ENCODE measurements around the gene PPFIA2.

The PPFIA2 gene

DNA sequence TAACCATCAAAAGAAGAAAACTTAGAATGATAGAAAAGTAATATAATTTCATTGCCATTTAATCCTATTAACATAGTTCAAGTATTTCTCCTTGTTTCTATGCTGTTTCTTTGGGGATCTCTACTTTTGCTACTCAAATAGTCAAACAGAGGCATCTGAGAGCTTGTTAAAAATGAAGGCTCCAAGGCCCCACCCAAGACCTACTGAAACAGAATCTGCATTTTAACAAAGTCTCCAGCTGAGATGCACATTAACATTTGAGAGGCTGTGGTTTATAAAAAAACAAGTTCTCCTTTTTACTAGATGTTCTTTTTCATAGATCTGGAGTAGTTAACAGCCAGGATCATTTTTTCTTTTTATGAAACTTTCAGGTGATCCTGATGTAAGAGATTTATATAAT, 31.8 kb downstream of the PPFIA2 start:
- Histone ChIP-seq H3K4me3 (ENCODE audit: low read depth, low read length) (no peak overlapping the region), H3K27me3 (ENCODE audit: insufficient read depth, low read length) (no peaks in the 10 kb centered on the region), H3K36me3 (ENCODE audit: insufficient read depth, low read length) (no peaks in the 10 kb centered on the region), H2AFZ (ENCODE audit: low read length, unreplicated experiment) (no peak overlapping the region), H3K4me1 (ENCODE audit: control insufficient read depth, insufficient read depth, low read length, unreplicated experiment) (no peaks in the 10 kb centered on the region), H3K79me2 (ENCODE audit: control insufficient read depth, insufficient read depth, low read length, unreplicated experiment) (no peaks in the 10 kb centered on the region), H3K27ac (ENCODE audit: low read depth, low read length) (no peak overlapping the region)

GRCh38 chr12:81726634-81727033, 32.5 kb downstream of the PPFIA2 start:
- H2AFZ ChIP-seq (ENCODE audit: low read length, unreplicated experiment): no peak overlapping the region
- no peak overlapping the region for H3K27ac ChIP-seq (ENCODE audit: low read depth, low read length)
- H3K79me2 ChIP-seq (ENCODE audit: control insufficient read depth, insufficient read depth, low read length, unreplicated experiment): no peaks in the 10 kb centered on the region
- no peaks in the 10 kb centered on the region for H3K36me3 ChIP-seq (ENCODE audit: insufficient read depth, low read length)
- no peaks in the 10 kb centered on the region for H3K27me3 ChIP-seq (ENCODE audit: insufficient read depth, low read length)
- H3K4me1 ChIP-seq (ENCODE audit: control insufficient read depth, insufficient read depth, low read length, unreplicated experiment): no peaks in the 10 kb centered on the region
- no peak overlapping the region for H3K4me3 ChIP-seq (ENCODE audit: low read depth, low read length)

DNA sequence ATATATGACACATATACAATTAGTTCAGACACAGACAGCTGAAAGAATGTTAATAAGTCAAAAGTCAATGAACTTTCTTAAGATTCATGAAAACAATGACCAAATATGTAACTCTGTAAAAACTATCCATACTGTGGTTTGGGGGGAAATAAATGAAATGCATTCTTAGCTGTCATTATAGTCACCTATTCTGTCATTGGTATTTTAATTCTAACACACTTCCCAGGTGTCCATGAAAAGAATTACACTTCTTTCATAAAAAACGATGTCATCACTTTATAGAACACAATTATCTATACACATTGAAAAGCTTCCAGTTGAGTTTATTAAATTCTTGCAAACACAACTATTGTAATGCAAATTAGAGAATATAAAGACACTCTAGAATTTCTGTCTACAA, 35.8 kb downstream of the PPFIA2 start:
- no peaks in the 10 kb centered on the region for H3K36me3 ChIP-seq (ENCODE audit: insufficient read depth, low read length)
- no peak overlapping the region for H3K27ac ChIP-seq (ENCODE audit: low read depth, low read length)
- H2AFZ ChIP-seq (ENCODE audit: low read length, unreplicated experiment): no peak overlapping the region
- no peaks in the 10 kb centered on the region for H3K27me3 ChIP-seq (ENCODE audit: insufficient read depth, low read length)
- H3K4me3 ChIP-seq (ENCODE audit: low read depth, low read length): no peak overlapping the region
- no peaks in the 10 kb centered on the region for H3K4me1 ChIP-seq (ENCODE audit: control insufficient read depth, insufficient read depth, low read length, unreplicated experiment)
- H3K79me2 ChIP-seq (ENCODE audit: control insufficient read depth, insufficient read depth, low read length, unreplicated experiment): no peaks in the 10 kb centered on the region

DNA sequence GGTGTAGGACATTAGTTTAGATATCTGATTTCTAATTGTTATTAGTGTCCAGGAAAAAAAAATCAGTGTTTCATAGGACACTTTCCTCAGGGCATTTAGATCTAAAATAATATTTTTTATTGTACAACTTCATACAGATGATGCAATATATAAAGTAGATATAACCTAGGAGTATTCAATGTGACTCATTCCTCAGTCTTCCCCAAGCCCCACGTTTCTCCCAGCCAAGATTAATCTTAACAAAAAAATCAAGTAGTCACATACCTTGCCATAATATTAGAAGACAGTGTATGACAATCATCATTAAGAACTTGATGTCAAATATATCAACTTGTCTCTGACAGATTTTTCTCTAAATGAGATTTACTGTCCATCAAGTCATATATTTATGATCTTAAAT, 37.1 kb downstream of the PPFIA2 start:
- H2AFZ ChIP-seq (ENCODE audit: low read length, unreplicated experiment): no peak overlapping the region

DNA sequence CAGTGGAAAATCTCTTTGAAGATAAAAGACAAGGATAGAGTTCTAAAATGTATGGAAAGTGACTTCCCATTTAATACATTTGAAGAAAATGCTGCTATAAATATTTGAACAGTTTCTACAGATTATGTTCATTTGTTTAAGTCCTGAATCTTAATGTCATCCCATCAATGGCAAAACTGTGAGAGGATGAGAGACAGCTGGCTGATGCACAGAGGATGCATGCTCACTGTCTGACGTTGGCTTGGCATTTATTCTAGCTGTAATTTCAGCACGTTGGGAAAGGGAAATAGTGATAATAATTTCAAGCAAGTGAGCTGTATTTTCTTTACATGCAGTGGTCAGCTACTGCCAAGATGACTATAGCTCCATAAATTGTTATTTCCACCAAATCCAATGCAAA, 40.5 kb downstream of the PPFIA2 start:
- Histone ChIP-seq H3K27ac (ENCODE audit: low read depth, low read length) (no peak overlapping the region), H3K4me1 (ENCODE audit: control insufficient read depth, insufficient read depth, low read length, unreplicated experiment) (no peaks in the 10 kb centered on the region), H3K4me3 (ENCODE audit: low read depth, low read length) (no peak overlapping the region), H3K27me3 (ENCODE audit: insufficient read depth, low read length) (no peaks in the 10 kb centered on the region), H2AFZ (ENCODE audit: low read length, unreplicated experiment) (no peak overlapping the region), H3K79me2 (ENCODE audit: control insufficient read depth, insufficient read depth, low read length, unreplicated experiment) (no peaks in the 10 kb centered on the region), H3K36me3 (ENCODE audit: insufficient read depth, low read length) (no peaks in the 10 kb centered on the region)

More for the DNA sequence above, 37.1 kb downstream of the PPFIA2 start:
- no peak overlapping the region for H3K4me3 ChIP-seq (ENCODE audit: low read depth, low read length)
- H3K27ac ChIP-seq (ENCODE audit: low read depth, low read length): no peak overlapping the region
- H3K4me1 ChIP-seq (ENCODE audit: control insufficient read depth, insufficient read depth, low read length, unreplicated experiment): no peaks in the 10 kb centered on the region
- no peaks in the 10 kb centered on the region for H3K79me2 ChIP-seq (ENCODE audit: control insufficient read depth, insufficient read depth, low read length, unreplicated experiment)
- no peaks in the 10 kb centered on the region for H3K36me3 ChIP-seq (ENCODE audit: insufficient read depth, low read length)
- H3K27me3 ChIP-seq (ENCODE audit: insufficient read depth, low read length): no peaks in the 10 kb centered on the region

DNA sequence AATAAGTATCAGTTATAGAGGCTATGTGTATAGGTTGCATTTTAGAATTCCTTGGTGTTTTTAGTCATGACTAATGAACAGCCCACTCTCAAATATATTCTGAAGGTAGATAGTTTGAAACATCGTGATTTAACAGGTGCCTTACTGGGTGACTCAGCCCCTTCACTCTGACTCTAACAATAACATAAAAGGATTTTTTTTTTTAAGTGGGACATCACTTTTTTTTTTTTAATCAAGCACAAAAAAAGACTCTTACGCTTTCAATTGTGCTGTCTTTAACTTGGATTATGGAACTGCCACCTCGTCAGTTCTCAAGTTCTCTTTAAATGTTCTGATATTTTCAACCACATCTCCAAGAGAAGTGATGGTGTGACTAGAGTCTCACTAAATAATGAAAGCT, 46.6 kb downstream of the PPFIA2 start:
- Histone ChIP-seq H3K79me2 (ENCODE audit: control insufficient read depth, insufficient read depth, low read length, unreplicated experiment) (no peaks in the 10 kb centered on the region), H3K27ac (ENCODE audit: low read depth, low read length) (no peak overlapping the region), H3K36me3 (ENCODE audit: insufficient read depth, low read length) (no peaks in the 10 kb centered on the region), H3K27me3 (ENCODE audit: insufficient read depth, low read length) (no peaks in the 10 kb centered on the region), H3K4me3 (ENCODE audit: low read depth, low read length) (no peak overlapping the region), H2AFZ (ENCODE audit: low read length, unreplicated experiment) (no peak overlapping the region), H3K4me1 (ENCODE audit: control insufficient read depth, insufficient read depth, low read length, unreplicated experiment) (no peaks in the 10 kb centered on the region)

DNA sequence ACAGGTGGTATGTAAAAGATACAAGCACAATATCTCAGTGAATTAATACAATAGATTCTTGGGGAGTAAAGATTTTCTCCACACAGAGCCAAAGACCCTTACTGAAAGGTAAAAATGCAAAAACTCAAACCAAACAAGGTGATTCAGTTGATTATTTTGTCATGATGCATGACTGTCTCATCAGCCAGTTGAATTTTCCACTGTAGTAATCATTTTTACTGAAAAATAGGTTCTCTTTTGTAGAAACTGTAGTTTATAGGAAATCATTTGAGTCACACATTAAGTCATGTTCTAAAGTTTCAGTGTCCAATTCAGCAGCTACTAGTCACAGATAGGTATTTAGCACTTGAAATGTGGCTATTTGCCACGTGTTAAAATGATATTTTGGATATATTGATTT, 53.6 kb downstream of the PPFIA2 start:
- Histone ChIP-seq H3K4me1 (ENCODE audit: control insufficient read depth, insufficient read depth, low read length, unreplicated experiment) (no peaks in the 10 kb centered on the region), H3K27me3 (ENCODE audit: insufficient read depth, low read length) (no peaks in the 10 kb centered on the region), H3K36me3 (ENCODE audit: insufficient read depth, low read length) (no peaks in the 10 kb centered on the region), H3K27ac (ENCODE audit: low read depth, low read length) (no peak overlapping the region), H3K79me2 (ENCODE audit: control insufficient read depth, insufficient read depth, low read length, unreplicated experiment) (no peaks in the 10 kb centered on the region), H3K4me3 (ENCODE audit: low read depth, low read length) (no peak overlapping the region), H2AFZ (ENCODE audit: low read length, unreplicated experiment) (no peak overlapping the region)

DNA sequence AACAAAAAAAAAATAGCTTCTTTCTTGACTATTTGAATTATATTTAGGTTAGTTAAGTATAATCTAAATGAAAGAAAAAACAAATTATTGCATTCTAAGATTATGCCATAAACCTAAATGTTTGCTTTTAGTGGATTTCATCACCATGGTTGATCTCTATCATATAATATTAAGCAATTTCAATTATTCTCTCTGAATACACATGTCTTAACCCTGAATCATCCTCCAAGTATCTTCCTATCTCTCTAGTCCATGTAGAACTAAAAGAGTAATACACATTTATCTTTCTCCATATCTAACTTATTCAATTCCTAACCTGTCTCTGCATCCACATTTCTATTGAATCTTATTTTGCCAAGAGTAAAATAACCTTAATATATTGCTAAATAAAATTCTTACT, 59.6 kb downstream of the PPFIA2 start:
- Histone ChIP-seq H3K27ac (ENCODE audit: low read depth, low read length) (no peak overlapping the region), H3K27me3 (ENCODE audit: insufficient read depth, low read length) (no peaks in the 10 kb centered on the region), H3K79me2 (ENCODE audit: control insufficient read depth, insufficient read depth, low read length, unreplicated experiment) (no peaks in the 10 kb centered on the region), H3K4me3 (ENCODE audit: low read depth, low read length) (no peak overlapping the region), H3K36me3 (ENCODE audit: insufficient read depth, low read length) (no peaks in the 10 kb centered on the region), H2AFZ (ENCODE audit: low read length, unreplicated experiment) (no peak overlapping the region), H3K4me1 (ENCODE audit: control insufficient read depth, insufficient read depth, low read length, unreplicated experiment) (no peaks in the 10 kb centered on the region)

GRCh38 chr12:81692008-81692407, 67.1 kb downstream of the PPFIA2 start:
- no peak overlapping the region for H3K27ac ChIP-seq (ENCODE audit: low read depth, low read length)
- H3K27me3 ChIP-seq (ENCODE audit: insufficient read depth, low read length): no peaks in the 10 kb centered on the region
- H3K36me3 ChIP-seq (ENCODE audit: insufficient read depth, low read length): no peaks in the 10 kb centered on the region
- no peaks in the 10 kb centered on the region for H3K4me1 ChIP-seq (ENCODE audit: control insufficient read depth, insufficient read depth, low read length, unreplicated experiment)
- no peak overlapping the region for H2AFZ ChIP-seq (ENCODE audit: low read length, unreplicated experiment)
- H3K79me2 ChIP-seq (ENCODE audit: control insufficient read depth, insufficient read depth, low read length, unreplicated experiment): no peaks in the 10 kb centered on the region
- H3K4me3 ChIP-seq (ENCODE audit: low read depth, low read length): no peak overlapping the region

GRCh38 chr12:81683881-81684280, 75.3 kb downstream of the PPFIA2 start:
- Histone ChIP-seq H3K4me1 (ENCODE audit: control insufficient read depth, insufficient read depth, low read length, unreplicated experiment) (no peaks in the 10 kb centered on the region), H3K4me3 (ENCODE audit: low read depth, low read length) (no peak overlapping the region), H3K79me2 (ENCODE audit: control insufficient read depth, insufficient read depth, low read length, unreplicated experiment) (no peaks in the 10 kb centered on the region), H2AFZ (ENCODE audit: low read length, unreplicated experiment) (no peak overlapping the region), H3K27me3 (ENCODE audit: insufficient read depth, low read length) (no peaks in the 10 kb centered on the region), H3K36me3 (ENCODE audit: insufficient read depth, low read length) (no peaks in the 10 kb centered on the region), H3K27ac (ENCODE audit: low read depth, low read length) (no peak overlapping the region)

GRCh38 chr12:81679614-81680013, 79.5 kb downstream of the PPFIA2 start:
- no peaks in the 10 kb centered on the region for H3K79me2 ChIP-seq (ENCODE audit: control insufficient read depth, insufficient read depth, low read length, unreplicated experiment)
- H2AFZ ChIP-seq (ENCODE audit: low read length, unreplicated experiment): no peak overlapping the region
- H3K36me3 ChIP-seq (ENCODE audit: insufficient read depth, low read length): no peaks in the 10 kb centered on the region

More at GRCh38 chr12:81679614-81680013, 79.5 kb downstream of the PPFIA2 start:
- Histone ChIP-seq H3K4me1 (ENCODE audit: control insufficient read depth, insufficient read depth, low read length, unreplicated experiment) (no peaks in the 10 kb centered on the region), H3K27ac (ENCODE audit: low read depth, low read length) (no peak overlapping the region), H3K4me3 (ENCODE audit: low read depth, low read length) (no peak overlapping the region), H3K27me3 (ENCODE audit: insufficient read depth, low read length) (0 out of 2 replicates have a peak, but pooled peaks cover 4% of the 10 kb centered on the region)

Measured in ACC112 (cell line).